SK-MEL-5 (cell line): Measurements from ENCODE around the gene UBXN7. TPM values are rescaled to one million over a fixed set of nuclear protein-coding genes. Genes with fewer than 3 reads are reported as not detected.
"Not testable (repeated sequence)": the region's sequence is repeated elsewhere in the genome, so short reads cannot be mapped to it uniquely, and the experiment has no call there.

Experiments used
- DNase-seq: peaks from one replicate; pipeline ENCODE4 v3.0.0-alpha.2; 2016; ENCODE audit warnings: low read depth, low spot score
- in situ Hi-C: cut with HindIII; loops from 2 replicates; pipeline ENCODE4 v1.10.0; 2016; ENCODE audit warnings: low sequenced_read_pairs, high pct_unique_total_duplicates, low pct_unique_long_range_greater_than_20kb
- polyA plus RNA-seq, 2 experiments: library from polyadenylated mRNA; depleted of rRNA; stranded (reverse); fragments of >200 nt; gene quantifications; 2 replicates each; pipeline ENCODE4 v1.2.3, GENCODE V29; 2015
- total RNA-seq: library from RNA; depleted of rRNA; stranded (reverse); fragments of >200 nt; shearing (Covaris generic); gene quantifications from 2 replicates; pipeline ENCODE4 v1.2.3, GENCODE V29; 2014; rRNA removed

Gene UBXN7, protein sequence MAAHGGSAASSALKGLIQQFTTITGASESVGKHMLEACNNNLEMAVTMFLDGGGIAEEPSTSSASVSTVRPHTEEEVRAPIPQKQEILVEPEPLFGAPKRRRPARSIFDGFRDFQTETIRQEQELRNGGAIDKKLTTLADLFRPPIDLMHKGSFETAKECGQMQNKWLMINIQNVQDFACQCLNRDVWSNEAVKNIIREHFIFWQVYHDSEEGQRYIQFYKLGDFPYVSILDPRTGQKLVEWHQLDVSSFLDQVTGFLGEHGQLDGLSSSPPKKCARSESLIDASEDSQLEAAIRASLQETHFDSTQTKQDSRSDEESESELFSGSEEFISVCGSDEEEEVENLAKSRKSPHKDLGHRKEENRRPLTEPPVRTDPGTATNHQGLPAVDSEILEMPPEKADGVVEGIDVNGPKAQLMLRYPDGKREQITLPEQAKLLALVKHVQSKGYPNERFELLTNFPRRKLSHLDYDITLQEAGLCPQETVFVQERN
- 10.0 and 13.3 TPM in 2 replicates for total RNA-seq
- 10.8 and 14.4 TPM in 2 replicates for polyA plus RNA-seq (2015; cell fraction: cytosol; rRNA removed)
- 5.4 and 7.9 TPM in 2 replicates for polyA plus RNA-seq (2015; cell fraction: nucleus; rRNA removed)

DNA sequence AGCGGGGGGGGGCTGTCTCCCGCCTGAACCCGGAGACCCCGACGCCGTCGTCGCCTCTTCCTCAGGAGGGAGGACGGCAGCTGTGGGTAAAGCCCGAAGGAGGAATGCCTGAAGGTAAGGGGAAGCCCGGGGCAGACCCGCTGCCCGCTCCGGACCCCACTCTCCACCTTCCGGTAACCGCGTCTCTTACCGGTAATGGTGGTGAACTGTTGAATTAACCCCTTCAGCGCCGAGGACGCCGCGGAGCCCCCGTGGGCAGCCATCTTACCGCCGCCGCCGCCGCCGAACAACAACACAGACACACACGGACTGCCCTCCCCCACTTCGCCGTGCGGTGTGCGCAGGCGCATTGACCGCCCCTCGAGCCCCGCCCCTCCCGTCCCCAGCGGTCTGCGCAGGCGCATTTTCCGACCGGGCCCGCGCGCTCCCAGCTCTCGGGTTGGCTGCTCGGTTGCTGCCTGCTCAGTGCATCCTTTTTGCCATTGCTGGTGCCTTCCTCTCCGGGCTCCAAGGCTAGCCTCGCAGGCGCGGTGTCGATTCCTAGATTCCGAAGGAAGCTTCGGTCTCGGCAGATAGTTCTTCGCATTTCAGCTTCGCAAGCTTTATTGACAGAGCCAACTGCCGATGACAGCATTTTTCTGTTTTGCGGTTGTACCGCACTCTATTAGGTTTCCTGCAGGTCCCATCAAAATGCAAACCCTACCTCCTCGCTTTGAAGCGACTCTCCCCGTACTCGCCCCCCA, at the start of gene UBXN7:
TSS of gene UBXN7 (minus strand) at position 291 of the 743 bp plus-strand sequence. CDS start at position 263, 28 bp downstream.
- DNase-seq, result peak; percentile 93
- in situ Hi-C loops, result no loop called here

DNA sequence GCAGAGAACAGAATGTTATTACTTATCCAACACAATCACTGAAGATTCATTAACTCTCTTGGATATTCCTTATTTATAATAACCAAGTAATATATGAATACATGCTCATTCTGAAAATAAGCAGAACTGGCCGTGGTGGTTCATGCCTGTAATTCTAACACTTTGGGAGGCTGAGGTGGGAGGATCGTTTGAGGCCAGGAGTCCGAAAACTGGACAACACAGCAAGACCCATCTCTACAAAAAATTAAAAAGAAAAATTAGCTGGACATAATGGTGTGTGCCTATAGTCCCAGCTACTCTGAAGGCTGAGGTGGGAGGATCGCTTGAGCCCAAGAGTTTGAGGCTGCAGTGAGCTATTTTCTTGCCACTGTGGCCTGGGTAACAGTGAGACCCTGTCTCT, 45.5 kb upstream of the UBXN7 start:
- in situ Hi-C loops, result no loop called here
- no peak for DNase-seq

DNA sequence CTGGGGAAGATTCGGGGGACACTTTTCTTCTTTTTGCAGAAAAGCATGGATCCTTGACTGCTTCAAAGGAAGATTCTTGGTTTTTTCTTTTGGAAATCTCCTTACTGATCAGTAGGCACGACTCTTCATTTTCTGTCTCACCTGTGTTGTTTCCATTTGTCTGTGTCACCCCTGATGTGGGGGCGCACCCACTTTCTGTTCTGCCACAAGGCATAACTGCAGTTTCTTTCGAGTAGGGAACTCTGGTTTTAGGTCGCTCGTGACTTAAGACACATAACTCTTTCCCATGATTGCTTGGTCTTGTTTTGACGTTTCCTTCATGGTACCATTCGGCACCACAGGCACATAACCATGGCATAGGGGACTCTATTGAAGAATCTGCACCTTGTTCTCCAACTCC, 40.1 kb upstream of the UBXN7 start:
- DNase-seq, result no peak
- in situ Hi-C loops, result no loop called here

DNA sequence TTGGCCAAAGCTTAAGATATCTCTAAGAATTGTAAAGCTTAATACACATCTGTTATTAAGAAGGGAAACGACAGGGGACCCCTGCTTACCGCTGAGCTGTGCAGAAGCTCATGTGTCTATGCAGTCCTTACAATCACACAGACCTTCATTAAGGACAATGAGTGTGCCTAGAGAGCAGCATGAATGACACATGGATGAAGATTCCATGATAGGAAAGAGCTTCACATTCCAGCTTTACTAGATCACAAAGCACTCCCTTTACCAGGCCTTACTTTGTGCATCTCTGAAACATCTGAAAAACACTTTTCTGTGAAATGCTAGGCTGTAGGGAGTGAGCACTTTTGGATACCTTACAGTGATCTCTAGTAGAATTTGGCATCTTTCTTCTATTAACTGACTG, 39.3 kb upstream of the UBXN7 start:
- DNase-seq, result no peak
- in situ Hi-C loops, result no loop called here

DNA sequence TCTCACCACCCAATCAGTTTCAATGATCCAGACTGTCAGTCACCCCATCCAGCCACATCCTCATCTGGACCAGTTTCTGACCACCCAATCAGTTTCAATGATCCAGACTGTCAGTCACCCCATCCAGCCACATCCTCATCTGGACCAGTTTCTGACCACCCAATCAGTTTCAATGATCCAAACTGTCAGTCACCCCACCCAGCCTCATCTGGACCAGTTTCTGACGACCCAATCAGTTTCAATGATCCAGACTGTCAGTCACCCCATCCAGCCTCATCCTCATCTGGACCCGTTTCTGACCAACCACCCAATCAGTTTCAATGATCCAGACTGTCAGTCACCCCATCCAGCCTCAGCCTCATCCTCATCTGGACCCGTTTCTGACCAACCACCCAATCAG, 38.0 kb upstream of the UBXN7 start:
- in situ Hi-C loops, DNase-seq: not testable (repeated sequence)

DNA sequence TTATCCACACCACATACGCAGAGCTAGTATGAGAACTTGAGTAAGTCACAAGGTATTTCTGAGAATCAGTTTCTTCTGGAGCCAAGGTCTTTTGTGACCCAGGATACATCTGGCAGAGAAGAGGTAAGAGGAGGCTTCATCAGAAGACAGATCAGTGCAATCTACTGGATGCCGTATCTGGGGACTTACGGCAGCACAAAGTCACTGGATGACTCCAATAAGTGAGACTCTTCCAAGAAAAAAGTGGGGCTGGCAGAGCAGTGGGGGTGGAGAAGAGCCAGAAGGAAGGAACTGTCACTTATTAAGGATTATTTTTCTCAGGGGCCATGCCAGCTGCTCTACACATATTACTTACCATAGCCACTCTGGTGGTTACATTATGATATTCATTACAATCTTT, 31.6 kb upstream of the UBXN7 start:
- in situ Hi-C loops, result no loop called here
- DNase-seq, result no peak

DNA sequence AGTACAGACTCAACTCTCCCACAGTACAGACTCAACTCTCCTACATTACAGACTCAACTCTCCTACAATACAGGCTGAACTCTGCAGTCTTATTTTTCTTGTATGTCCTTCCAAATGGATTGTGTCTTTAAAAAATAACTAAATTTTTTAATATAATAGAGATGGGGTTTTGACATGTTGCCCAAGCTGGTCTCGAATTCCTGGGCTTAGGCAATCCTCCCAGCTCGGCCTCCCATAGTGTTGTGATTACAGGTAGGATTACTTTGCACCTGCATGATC, 31.2 kb upstream of the UBXN7 start:
- in situ Hi-C loops, result no loop called here
- no peak for DNase-seq

DNA sequence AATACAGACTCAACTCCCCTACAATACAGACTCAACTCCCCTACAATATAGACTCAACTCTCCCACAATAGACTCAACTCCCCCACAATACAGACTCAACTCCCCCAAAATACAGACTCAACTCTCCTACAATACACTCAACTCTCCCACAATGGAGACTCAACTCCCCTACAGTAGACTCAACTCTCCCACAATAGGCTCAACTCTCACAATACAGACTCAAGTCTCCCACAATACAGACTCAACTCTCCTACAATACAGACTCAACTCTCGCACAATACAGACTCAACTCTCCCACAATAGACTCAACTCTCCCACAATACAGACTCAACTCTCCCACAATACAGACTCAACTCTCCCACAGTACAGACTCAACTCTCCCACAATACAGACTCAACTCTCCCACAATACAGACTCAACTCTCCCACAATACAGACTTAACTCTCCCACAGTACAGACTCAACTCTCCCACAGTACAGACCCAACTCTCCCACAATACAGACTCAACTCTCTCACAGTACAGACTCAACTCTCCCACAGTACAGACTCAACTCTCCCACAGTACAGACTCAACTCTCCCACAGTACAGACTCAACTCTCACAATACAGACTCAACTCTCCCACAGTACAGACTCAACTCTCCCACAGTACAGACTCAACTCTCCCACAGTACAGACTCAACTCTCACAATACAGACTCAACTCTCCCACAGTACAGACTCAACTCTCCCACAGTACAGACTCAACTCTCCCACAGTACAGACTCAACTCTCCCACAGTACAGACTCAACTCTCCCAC, 30.7 kb upstream of the UBXN7 start:
- in situ Hi-C loops, DNase-seq: not testable (repeated sequence)

DNA sequence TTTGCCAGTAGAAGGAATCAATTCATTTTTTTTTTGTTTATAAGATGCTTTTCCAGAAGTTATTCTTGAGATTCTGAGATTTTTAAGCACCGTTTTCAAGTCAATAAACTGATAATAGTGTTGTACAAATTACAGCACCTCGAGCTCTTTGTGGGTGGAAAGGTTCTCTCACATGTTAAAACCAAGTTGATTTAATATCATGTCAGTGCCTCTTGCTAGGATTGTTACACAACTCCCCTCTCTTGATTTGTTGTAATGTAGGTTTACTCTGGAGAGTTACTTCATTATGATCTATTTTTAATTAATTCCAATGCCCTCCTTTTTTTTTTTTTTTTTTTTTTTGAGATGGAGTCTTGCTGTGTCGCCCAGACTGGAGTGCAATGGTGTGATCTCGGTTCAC, 25.8 kb upstream of the UBXN7 start:
- no peak for DNase-seq
- in situ Hi-C loops, result no loop called here

DNA sequence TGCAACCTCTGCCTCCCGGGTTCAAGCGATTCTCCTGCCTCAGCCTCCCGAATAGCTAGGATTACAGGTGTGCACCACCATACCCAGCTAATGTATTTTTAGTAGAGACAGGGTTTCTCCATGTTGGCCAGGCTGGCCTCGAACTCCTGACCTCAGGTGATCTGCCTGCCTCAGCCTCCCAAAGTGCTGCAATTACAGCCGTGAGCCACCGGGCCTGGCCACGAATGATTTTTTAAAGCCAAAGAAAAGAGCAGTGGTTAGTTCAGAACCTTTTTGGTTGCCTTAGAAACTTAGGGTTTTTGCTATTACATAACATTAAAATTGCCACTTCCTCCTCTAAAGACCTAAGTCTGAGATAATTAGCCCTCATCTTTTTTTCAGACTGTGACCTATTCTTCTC, 25.2 kb upstream of the UBXN7 start:
- in situ Hi-C loops, DNase-seq: not testable (repeated sequence)

DNA sequence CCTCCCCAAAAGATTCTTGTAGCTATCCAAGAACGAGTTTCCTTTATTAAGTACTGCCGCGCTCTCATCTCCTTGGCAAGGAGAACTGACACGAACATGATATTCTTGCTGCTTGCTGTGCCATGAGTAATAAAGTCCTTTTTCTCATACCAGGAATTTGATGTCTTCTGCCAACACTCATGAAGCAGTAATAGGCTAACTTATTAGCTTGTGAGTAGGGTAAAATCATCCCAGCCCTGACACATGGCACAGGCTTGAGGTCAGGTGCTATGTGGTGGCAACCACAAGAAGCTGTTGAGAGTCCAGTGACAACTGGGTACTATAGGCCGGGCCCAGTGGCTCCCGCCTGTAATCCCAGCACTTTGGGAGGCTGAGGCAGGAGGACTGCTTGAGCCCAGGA, 22.7 kb upstream of the UBXN7 start:
- DNase-seq, result no peak
- in situ Hi-C loops, result no loop called here

DNA sequence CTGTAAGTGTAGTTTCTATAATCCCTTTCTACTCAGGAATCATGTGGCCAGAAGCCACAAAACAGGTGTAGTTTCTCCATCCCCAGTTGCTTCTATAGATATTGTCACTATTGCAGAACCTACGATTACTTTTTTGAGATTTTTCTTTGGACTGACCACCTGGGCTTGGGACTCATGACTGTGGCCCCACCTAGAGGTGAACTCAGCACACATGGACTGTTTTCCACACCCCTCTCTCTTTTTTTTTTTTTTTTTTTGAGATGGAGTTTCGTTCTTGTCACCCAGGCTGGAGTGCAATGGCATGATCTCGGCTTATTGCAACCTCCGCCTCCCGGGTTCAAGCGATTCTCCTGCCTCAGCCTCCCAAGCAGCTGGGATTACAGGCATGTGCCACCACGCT, 13.2 kb upstream of the UBXN7 start:
- in situ Hi-C loops, DNase-seq: not testable (repeated sequence)

DNA sequence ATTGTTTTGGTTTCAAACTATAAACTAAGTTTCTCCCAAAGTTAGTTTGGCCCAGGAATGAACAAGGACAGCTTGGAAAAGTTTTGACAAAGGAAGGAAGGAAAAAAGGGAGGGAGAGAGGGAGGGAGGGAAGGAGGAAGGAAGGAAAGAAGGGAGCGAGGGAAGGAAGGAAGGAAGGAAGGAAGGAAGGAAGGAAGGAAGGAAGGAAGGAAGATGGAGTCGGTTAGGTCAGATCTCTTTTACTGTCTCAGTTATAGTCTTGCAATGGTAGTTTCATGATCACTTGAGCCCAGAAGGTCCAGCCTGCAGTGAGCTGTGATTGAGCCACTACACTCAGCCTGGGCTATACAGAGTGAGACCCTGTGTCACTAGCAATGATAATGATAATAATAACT, 12.3 kb upstream of the UBXN7 start:
- DNase-seq, result no peak
- in situ Hi-C loops, result no loop called here

DNA sequence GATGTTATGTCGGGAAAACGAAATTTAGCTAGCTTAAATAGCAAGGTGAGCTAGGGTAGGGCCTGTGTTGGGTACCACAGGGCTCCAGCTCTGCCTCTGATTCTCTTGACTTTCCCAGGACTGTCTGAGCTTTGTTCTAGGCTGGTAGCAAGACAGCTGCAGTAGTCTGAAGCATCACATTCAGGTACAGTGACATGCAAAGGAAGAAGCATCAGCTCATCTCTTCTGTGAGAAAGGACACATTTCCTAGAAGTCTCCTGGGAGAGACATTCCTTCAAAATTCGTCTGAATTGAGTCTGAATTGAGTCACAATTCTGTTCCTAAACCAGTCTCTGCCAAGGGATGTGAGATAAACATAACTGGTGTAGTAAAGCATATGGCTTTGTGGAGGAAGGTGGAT, 8.5 kb upstream of the UBXN7 start:
- in situ Hi-C loops, result no loop called here

DNA sequence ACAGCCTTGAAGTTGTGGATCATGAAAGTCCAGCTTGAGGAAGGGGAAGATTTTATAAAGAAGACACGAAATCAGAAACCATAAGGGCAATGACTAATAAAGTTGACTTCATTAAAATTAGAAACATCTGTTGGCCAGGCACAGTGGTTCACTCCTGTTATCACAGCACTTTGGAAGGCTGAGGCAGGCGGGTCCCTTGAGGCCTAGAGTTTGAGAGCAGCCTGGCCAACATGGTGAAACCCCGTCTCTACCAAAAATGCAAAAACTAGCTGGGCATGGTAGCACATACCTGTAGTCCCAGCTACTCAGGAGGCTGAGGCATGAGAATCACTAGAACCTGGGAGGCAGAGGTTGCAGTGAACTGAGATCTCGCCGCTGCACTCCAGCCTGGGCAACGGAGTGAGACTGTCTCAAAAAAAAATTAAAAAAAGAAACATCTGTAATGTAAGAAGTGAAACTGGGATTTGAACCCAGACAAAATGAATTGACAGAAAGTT, 7.9 kb upstream of the UBXN7 start:
- in situ Hi-C loops, result no loop called here
- DNase-seq, result no peak

More for the DNA sequence above, 8.5 kb upstream of the UBXN7 start:
- DNase-seq, result no peak

DNA sequence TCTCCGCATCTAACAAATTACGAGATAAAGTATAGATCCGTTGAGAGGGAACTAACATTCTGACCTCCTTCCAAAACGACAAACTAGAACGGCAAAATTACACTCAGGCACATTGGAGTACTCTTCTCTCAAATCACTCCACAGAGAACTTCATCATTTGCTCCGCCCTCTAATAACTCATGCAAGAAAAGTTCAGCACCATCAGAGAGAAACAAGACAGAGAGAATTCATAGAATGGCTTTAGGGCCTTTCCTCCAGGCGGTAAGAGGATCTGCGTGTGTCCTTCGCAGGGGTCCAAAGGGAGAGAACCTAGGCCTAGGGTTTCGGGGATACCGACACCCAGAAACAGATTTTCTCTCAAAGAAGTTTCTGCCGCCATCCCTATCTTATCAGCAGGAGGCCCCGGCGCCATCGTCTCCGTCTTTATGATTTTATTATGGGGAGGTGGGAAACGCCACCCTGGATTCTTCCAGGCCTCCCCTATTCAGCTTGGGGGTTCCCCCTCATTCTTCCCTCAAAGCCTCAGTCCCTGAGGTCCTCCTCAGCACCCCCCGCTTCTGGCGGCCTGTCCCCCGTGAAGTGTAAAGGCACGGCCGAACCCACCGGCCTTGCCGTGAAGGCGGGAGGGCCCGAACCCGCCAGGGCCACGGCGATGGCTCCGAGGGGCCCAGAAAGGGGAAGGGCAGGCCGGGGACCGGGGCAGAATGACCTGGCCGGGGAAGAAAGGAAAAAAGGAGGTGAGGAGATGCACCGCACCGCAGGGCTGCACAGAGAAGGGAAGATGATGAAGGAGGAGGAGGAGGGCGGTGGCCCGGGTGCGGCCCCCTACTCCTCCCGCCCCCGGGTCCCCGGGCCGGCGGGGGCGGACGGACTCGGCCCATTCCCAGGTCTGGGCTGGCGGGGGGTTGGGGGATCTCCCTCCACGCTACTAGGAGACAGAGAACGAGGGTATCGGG, 768 bp downstream of the UBXN7 start:
- peak; percentile 49 for DNase-seq
- in situ Hi-C loops, result no loop called here

DNA sequence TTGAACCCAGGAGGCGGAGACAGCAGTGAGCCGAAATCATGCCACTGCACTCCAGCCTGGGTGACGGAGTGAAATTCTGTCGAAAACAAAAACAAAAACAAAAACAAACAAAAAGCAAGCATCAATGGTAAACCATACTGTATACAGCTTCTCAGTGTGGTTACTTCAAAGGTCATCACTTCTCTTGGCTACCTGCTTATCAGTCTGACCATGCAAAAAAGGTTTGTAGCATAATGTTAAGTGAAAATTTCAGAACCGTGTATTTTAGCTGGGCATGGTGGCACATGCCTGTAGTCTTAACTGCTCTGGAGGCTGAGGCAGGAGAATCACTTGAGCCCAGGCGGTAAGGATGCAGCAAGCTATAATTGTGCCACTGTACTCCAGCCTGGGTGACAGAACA, 4.2 kb downstream of the UBXN7 start:
- in situ Hi-C loops, result no loop called here
- no peak for DNase-seq
